Epidermal melanocyte (primary cell): Measurements from ENCODE around the gene JDP2.

Experiments used
- DNase-seq: peaks from one replicate; pipeline ENCODE4 v3.0.0; 2011; ENCODE audit warnings: low spot score; ENCODE audit not compliant: insufficient read length

Gene JDP2

GRCh38 chr14:75435473-75435872, 7.7 kb downstream of the JDP2 start:
- DNase-seq: no peak

- DNase-seq: no peak
These were observed 9.7 kb downstream of the JDP2 start for GRCh38 chr14:75437201-75438143.

- no peak for DNase-seq
These were observed 10.8 kb downstream of the JDP2 start for GRCh38 chr14:75438486-75439080.

- no peak for DNase-seq
These were observed 12.2 kb downstream of the JDP2 start for GRCh38 chr14:75439989-75440388.

GRCh38 chr14:75440733-75441477, 13.1 kb downstream of the JDP2 start:
- no peak for DNase-seq

GRCh38 chr14:75441728-75442127, 13.9 kb downstream of the JDP2 start:
- no peak for DNase-seq

GRCh38 chr14:75442166-75442565, 14.3 kb downstream of the JDP2 start:
- DNase-seq: no peak

- DNase-seq: no peak
These were observed 14.8 kb downstream of the JDP2 start for GRCh38 chr14:75442642-75443041.

GRCh38 chr14:75443203-75443969, 15.6 kb downstream of the JDP2 start:
- DNase-seq: no peak

GRCh38 chr14:75445236-75445635, 17.4 kb downstream of the JDP2 start:
- no peak for DNase-seq

GRCh38 chr14:75445963-75446362, 18.1 kb downstream of the JDP2 start:
- no peak for DNase-seq

GRCh38 chr14:75446447-75446846, 18.6 kb downstream of the JDP2 start:
- no peak for DNase-seq

- no peak for DNase-seq
These were observed 20.4 kb downstream of the JDP2 start for GRCh38 chr14:75448209-75448608.

GRCh38 chr14:75449036-75449435, 21.2 kb downstream of the JDP2 start:
- no peak for DNase-seq

- no peak for DNase-seq
These were observed 21.9 kb downstream of the JDP2 start for GRCh38 chr14:75449696-75450095.

- DNase-seq: no peak
These were observed 22.8 kb downstream of the JDP2 start for GRCh38 chr14:75450381-75451276.

- no peak for DNase-seq
These were observed 24.5 kb downstream of the JDP2 start for GRCh38 chr14:75452324-75452723.

GRCh38 chr14:75452900-75453816, 25.3 kb downstream of the JDP2 start:
- DNase-seq: peak; percentile 86

GRCh38 chr14:75453817-75454434, 26.1 kb downstream of the JDP2 start:
- no peak for DNase-seq
